ENCODE data around the gene POU2F3.

DNA sequence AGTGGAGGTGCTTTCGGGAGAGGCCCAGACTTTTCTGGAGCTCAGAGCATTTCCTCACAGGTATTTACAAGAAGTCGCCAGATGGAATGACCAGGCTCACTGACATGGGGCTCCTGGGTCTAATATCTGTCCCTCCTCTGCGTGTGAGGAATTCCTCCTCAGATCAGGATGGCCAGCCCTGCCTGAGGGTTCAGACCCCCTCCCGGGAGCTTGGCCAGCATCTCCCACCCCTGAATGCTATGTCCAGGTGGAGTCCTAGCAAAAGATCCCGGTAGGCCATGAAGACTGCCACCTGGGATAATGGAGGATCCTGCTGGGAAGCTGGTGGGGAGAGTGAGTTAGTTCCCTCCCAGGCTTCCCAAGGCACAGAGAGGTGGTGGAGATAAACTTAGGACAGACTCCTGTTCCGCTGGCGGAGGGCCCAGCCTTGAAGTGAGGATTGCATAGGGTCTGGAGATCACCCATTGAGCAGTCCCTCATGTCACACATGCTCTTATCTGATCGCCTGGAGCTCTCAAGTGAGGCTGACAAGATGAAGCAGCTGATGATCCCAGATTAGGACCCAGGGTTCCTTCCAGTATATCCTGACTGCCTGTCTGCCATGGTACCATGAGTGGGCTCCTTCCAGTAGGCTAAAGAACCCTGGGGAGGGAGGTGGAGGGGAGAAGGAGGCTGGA is 23.4 kb upstream of the POU2F3 start:
- TF ChIP-seq MAX (IDR thresholded peaks at IDR 0.05), result no peak
- TF ChIP-seq, protein P1, sequence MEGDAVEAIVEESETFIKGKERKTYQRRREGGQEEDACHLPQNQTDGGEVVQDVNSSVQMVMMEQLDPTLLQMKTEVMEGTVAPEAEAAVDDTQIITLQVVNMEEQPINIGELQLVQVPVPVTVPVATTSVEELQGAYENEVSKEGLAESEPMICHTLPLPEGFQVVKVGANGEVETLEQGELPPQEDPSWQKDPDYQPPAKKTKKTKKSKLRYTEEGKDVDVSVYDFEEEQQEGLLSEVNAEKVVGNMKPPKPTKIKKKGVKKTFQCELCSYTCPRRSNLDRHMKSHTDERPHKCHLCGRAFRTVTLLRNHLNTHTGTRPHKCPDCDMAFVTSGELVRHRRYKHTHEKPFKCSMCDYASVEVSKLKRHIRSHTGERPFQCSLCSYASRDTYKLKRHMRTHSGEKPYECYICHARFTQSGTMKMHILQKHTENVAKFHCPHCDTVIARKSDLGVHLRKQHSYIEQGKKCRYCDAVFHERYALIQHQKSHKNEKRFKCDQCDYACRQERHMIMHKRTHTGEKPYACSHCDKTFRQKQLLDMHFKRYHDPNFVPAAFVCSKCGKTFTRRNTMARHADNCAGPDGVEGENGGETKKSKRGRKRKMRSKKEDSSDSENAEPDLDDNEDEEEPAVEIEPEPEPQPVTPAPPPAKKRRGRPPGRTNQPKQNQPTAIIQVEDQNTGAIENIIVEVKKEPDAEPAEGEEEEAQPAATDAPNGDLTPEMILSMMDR (IDR thresholded peaks at IDR 0.05; ENCODE audit: control extremely low read depth in 1 of 3, insufficient read depth in 1 of 3, low read depth in 1 of 3, low read length in 3 of 3), result no peak
- no peak for TF ChIP-seq POLR2A (IDR thresholded peaks at IDR 0.05; ENCODE audit: control extremely low read depth in 1 of 2, low read depth in 2 of 2, low read length in 2 of 2)
